GM23338 (cell line): ENCODE results near the gene PCTP. TPM values are rescaled to one million over a fixed set of nuclear protein-coding genes. Genes with fewer than 3 reads are reported as not detected.

Experiments used
- ATAC-seq: fragments of 200-7000 bp; cut with Tn5 transposase; 3 replicates; pipeline ENCODE4 v1.9.1; 2020
- DNase-seq: peaks from one replicate; pipeline ENCODE4 v3.0.0-alpha.2; 2015; ENCODE audit warnings: low spot score
- H2AFZ ChIP-seq: fragments of 200-600 bp; sonication (generic); 2 replicates; pipeline ENCODE4 v1.8.0; 2016; ENCODE audit warnings: antibody characterized with exemption, mild to moderate bottlenecking, moderate library complexity
- H3F3A ChIP-seq: fragments of 200-600 bp; sonication (generic); replicated peaks from 2 replicates; pipeline ENCODE4 v1.8.0; 2017; ENCODE audit warnings: antibody characterized with exemption, mixed run types, low read depth
- H3K27ac ChIP-seq: fragments of 200-600 bp; sonication (generic); 2 replicates; pipeline ENCODE4 v1.6.1; 2016; ENCODE audit warnings: low read depth
- H3K27me3 ChIP-seq: fragments of 200-600 bp; sonication (generic); 2 replicates; pipeline ENCODE4 v1.8.0; 2016; ENCODE audit warnings: mild to moderate bottlenecking, mixed run types, moderate library complexity; ENCODE audit not compliant: insufficient read depth
- H3K36me3 ChIP-seq: fragments of 200-600 bp; sonication (generic); 2 replicates; pipeline ENCODE4 v1.8.0; 2016; ENCODE audit warnings: mild to moderate bottlenecking; ENCODE audit not compliant: insufficient read depth
- H3K4me1 ChIP-seq: fragments of 200-600 bp; sonication (generic); 2 replicates; pipeline ENCODE4 v1.8.0; 2016; ENCODE audit warnings: mild to moderate bottlenecking, moderate library complexity; ENCODE audit not compliant: insufficient read depth
- H3K4me2 ChIP-seq: fragments of 200-600 bp; sonication (generic); 2 replicates; pipeline ENCODE4 v1.7.1; 2017; ENCODE audit warnings: mixed run types
- H3K4me3 ChIP-seq: fragments of 200-600 bp; sonication (generic); 2 replicates; pipeline ENCODE4 v1.6.1; 2016; ENCODE audit warnings: mixed run types
- H3K79me2 ChIP-seq: fragments of 200-600 bp; sonication (generic); replicated peaks from 2 replicates; pipeline ENCODE4 v1.8.0; 2017; ENCODE audit warnings: mild to moderate bottlenecking; ENCODE audit not compliant: insufficient read depth
- H3K9me2 ChIP-seq: fragments of 200-600 bp; sonication (generic); 2 replicates; pipeline ENCODE4 v1.8.0; 2017; ENCODE audit not compliant: insufficient read depth
- H4K20me1 ChIP-seq: fragments of 200-600 bp; sonication (generic); replicated peaks from 2 replicates; pipeline ENCODE4 v1.8.0; 2017; ENCODE audit warnings: mild to moderate bottlenecking; ENCODE audit not compliant: insufficient read depth
- H3K27ac Mint-ChIP-seq: 2 replicates; pipeline ENCODE4 v1.8.0; 2020; ENCODE audit warnings: inconsistent platforms, mild to moderate bottlenecking, moderate library complexity, mixed read lengths
- H3K27me3 Mint-ChIP-seq: 3 replicates; pipeline ENCODE4 v1.8.0; 2022; ENCODE audit warnings: low read depth, mild to moderate bottlenecking, moderate library complexity, mixed read lengths, inconsistent platforms; ENCODE audit not compliant: insufficient read depth, poor library complexity
- H3K36me3 Mint-ChIP-seq: 3 replicates; pipeline ENCODE4 v1.8.0; 2021; ENCODE audit warnings: low read depth, mild to moderate bottlenecking, inconsistent platforms, moderate library complexity, mixed read lengths
- H3K4me1 Mint-ChIP-seq: 3 replicates; pipeline ENCODE4 v1.8.0; 2020; ENCODE audit warnings: mild to moderate bottlenecking, inconsistent platforms, mixed read lengths
- H3K4me3 Mint-ChIP-seq: 3 replicates; pipeline ENCODE4 v1.8.0; 2021; ENCODE audit warnings: moderate library complexity, mild to moderate bottlenecking, inconsistent platforms, mixed read lengths
- H3K9me3 Mint-ChIP-seq: 3 replicates; pipeline ENCODE4 v1.8.0; 2020; ENCODE audit warnings: moderate library complexity, mild to moderate bottlenecking, inconsistent platforms, mixed read lengths
- CREB1 ChIP-seq: fragments of 250-450 bp; sonication (Bioruptor Pico); IDR thresholded peaks from 2 replicates; pipeline ENCODE4 v1.5.0; 2020; ENCODE audit warnings: low read depth, mild to moderate bottlenecking, moderate library complexity
- CTCF ChIP-seq, 2 experiments: fragments of 200-600 bp in 1 of 2; sonication (generic) in 1 of 2; conservative IDR thresholded peaks; 2 replicates each; pipeline versions ENCODE4 v1.5.1 to v1.6.1; 2016 to 2017; ENCODE audit warnings: antibody characterized with exemption in 2 of 2, low read depth in 2 of 2, mild to moderate bottlenecking in 2 of 2, moderate library complexity in 1 of 2
- EZH2 ChIP-seq: fragments of 200-600 bp; sonication (generic); IDR thresholded peaks from one replicate; pipeline ENCODE4 v1.8.0; 2017; ENCODE audit warnings: antibody characterized with exemption, mild to moderate bottlenecking, low read depth; ENCODE audit not compliant: unreplicated experiment
- EZH2phosphoT487 ChIP-seq: fragments of 200-600 bp; sonication (generic); IDR thresholded peaks from one replicate; pipeline ENCODE4 v1.8.1; 2018; ENCODE audit warnings: antibody characterized with exemption; ENCODE audit not compliant: unreplicated experiment
- JUNB ChIP-seq: IDR thresholded peaks from one replicate; pipeline ENCODE4 v1.6.1; 2016; ENCODE audit warnings: antibody characterized with exemption; ENCODE audit not compliant: unreplicated experiment
- NANOG ChIP-seq: IDR thresholded peaks from 2 replicates; pipeline ENCODE4 v1.6.1; 2016; ENCODE audit warnings: antibody characterized with exemption, borderline replicate concordance
- POLR2AphosphoS5 ChIP-seq: IDR thresholded peaks from 2 replicates; pipeline ENCODE4 v1.6.1; 2016; ENCODE audit warnings: antibody characterized with exemption, low read depth
- REST ChIP-seq: IDR thresholded peaks from one replicate; pipeline ENCODE4 v1.6.1; 2018; ENCODE audit warnings: antibody characterized with exemption; ENCODE audit not compliant: unreplicated experiment
- STAT1 ChIP-seq: IDR thresholded peaks from one replicate; pipeline ENCODE4 v1.6.1; 2016; ENCODE audit warnings: antibody characterized with exemption; ENCODE audit not compliant: unreplicated experiment
- ZNF114 ChIP-seq: fragments of 250-450 bp; sonication (Bioruptor Pico); IDR thresholded peaks from 2 replicates; pipeline ENCODE4 v1.5.0; 2020; ENCODE audit warnings: mild to moderate bottlenecking, moderate library complexity
- ZNF331 ChIP-seq: fragments of 250-450 bp; sonication (Bioruptor Pico); IDR thresholded peaks from 2 replicates; pipeline ENCODE4 v1.5.0; 2020; ENCODE audit warnings: low read depth, mild to moderate bottlenecking, moderate library complexity
- ZNF462 ChIP-seq: fragments of 250-450 bp; sonication (Bioruptor Pico); IDR thresholded peaks from 2 replicates; pipeline ENCODE4 v1.5.0; 2020; ENCODE audit warnings: mild to moderate bottlenecking, moderate library complexity
- polyA plus RNA-seq: library from polyadenylated mRNA; unstranded; fragments of >200 nt; fragmentation: Nextera tagmentation; extraction: Ambion mirVana; gene quantifications from 2 replicates; pipeline ENCODE4 v1.2.1, GENCODE V29; 2016
- total RNA-seq: library from RNA; depleted of rRNA; stranded (reverse); fragments of >200 nt; shearing (Covaris generic); gene quantifications from 2 replicates; pipeline ENCODE4 v1.2.3, GENCODE V29; 2014
- TF ChIP-seq, protein P1 (sequence below): IDR thresholded peaks from 2 replicates; pipeline ENCODE4 v1.6.1; 2016; ENCODE audit warnings: antibody characterized with exemption

PCTP gene
- total and polyA plus RNA-seq, 2 experiments from 2014 or later, result 6.4 to 12.3 TPM

GRCh38 chr17:55764610-55765009 is 13.8 kb downstream of the PCTP start:
- no peak for ATAC-seq
- no peak overlapping the region for H3K27ac Mint-ChIP-seq
- Histone ChIP-seq H3K4me1 (no peaks in the 10 kb centered on the region), H4K20me1 (no peaks in the 10 kb centered on the region), H3K27me3 (no peaks in the 10 kb centered on the region), H3K27ac (no peak overlapping the region), H3K4me3 (no peak overlapping the region), H3F3A (no peaks in the 10 kb centered on the region), H3K4me2 (no peak overlapping the region), H3K9me2 (no peaks in the 10 kb centered on the region), H2AFZ (no peak overlapping the region), H3K79me2 (0 out of 2 replicates have a peak, but pooled peaks cover 4% of the 10 kb centered on the region), H3K36me3 (no peaks in the 10 kb centered on the region)
- H3K27me3 Mint-ChIP-seq, result no peaks in the 10 kb centered on the region
- no peak for DNase-seq
- no peaks in the 10 kb centered on the region for H3K9me3 Mint-ChIP-seq
- TF ChIP-seq POLR2AphosphoS5, result no peak
- TF ChIP-seq ZNF331 (CRISPR knock-in tag), result no peak
- TF ChIP-seq EZH2phosphoT487, result no peak
- no peak for TF ChIP-seq REST
- no peak for TF ChIP-seq ZNF462
- TF ChIP-seq NANOG, result no peak
- TF ChIP-seq ZNF114 (CRISPR knock-in tag), result no peak
- no peak for TF ChIP-seq STAT1
- no peak for TF ChIP-seq CREB1 (CRISPR knock-in tag)
- TF ChIP-seq, protein P1, sequence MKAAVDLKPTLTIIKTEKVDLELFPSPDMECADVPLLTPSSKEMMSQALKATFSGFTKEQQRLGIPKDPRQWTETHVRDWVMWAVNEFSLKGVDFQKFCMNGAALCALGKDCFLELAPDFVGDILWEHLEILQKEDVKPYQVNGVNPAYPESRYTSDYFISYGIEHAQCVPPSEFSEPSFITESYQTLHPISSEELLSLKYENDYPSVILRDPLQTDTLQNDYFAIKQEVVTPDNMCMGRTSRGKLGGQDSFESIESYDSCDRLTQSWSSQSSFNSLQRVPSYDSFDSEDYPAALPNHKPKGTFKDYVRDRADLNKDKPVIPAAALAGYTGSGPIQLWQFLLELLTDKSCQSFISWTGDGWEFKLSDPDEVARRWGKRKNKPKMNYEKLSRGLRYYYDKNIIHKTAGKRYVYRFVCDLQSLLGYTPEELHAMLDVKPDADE, result no peak
- TF ChIP-seq JUNB, result no peak
- TF ChIP-seq EZH2, result no peak
- no peak for TF ChIP-seq CTCF (conservative IDR thresholded peaks at IDR 0.05; ENCODE audit: low read depth in 2 of 2)
- peaks cover 3% of the 10 kb centered on the region; the same call in 1 of the 3 replicates for H3K4me1 Mint-ChIP-seq
- no peak overlapping the region for H3K4me3 Mint-ChIP-seq
- H3K36me3 Mint-ChIP-seq, result peaks cover 2% of the 10 kb centered on the region; the same call in 1 of the 3 replicates
